ENCODE results near the gene AMPD2. TPM values are rescaled to one million over a fixed set of nuclear protein-coding genes. Genes with fewer than 3 reads are reported as not detected.

The AMPD2 gene
- total and polyA plus RNA-seq, 4 donors: 16.7 to 57.4 (median 44.5) TPM

DNA sequence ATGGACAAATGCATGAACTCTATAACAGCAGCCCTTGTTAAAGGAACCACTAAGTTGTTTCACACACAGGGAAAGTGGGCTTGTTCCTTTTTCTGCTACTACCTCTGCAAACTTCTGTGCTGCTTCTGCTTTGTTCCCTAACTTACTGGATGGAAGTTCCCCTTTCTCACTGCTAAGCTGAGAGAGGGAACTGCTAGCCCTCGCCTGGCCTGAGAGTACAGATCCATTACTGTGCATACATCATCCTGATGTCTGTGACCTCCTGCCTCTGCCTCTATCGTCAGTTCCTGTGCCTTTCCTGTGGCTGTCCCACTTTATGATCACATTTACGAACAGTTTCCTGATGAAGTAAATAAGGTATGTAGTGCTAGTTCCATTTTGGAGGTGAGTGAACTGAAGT is 3.8 kb upstream of the AMPD2 start:
- H3K9ac ChIP-seq (ENCODE audit: insufficient read depth in 1 of 2, low read length in 2 of 2): no peak overlapping the region
- no peaks in the 10 kb centered on the region for H3K9me3 ChIP-seq (ENCODE audit: control insufficient read depth in 4 of 4, insufficient read depth in 3 of 4, low read length in 3 of 4)
- peaks cover 0 to 2% (median 0%) of the 10 kb centered on the region in 3 donors for H3K27me3 ChIP-seq (ENCODE audit: control insufficient read depth in 3 of 3, insufficient read depth in 3 of 3, low read length in 2 of 3)
- no peak overlapping the region for H3K4me3 ChIP-seq
- TF ChIP-seq, protein P1, sequence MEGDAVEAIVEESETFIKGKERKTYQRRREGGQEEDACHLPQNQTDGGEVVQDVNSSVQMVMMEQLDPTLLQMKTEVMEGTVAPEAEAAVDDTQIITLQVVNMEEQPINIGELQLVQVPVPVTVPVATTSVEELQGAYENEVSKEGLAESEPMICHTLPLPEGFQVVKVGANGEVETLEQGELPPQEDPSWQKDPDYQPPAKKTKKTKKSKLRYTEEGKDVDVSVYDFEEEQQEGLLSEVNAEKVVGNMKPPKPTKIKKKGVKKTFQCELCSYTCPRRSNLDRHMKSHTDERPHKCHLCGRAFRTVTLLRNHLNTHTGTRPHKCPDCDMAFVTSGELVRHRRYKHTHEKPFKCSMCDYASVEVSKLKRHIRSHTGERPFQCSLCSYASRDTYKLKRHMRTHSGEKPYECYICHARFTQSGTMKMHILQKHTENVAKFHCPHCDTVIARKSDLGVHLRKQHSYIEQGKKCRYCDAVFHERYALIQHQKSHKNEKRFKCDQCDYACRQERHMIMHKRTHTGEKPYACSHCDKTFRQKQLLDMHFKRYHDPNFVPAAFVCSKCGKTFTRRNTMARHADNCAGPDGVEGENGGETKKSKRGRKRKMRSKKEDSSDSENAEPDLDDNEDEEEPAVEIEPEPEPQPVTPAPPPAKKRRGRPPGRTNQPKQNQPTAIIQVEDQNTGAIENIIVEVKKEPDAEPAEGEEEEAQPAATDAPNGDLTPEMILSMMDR (IDR thresholded peaks at IDR 0.05; ENCODE audit: control extremely low read depth, extremely low read depth): no peak
- WGBS, 2 donors: 18 to 40% methylated on average over 3 of the region's 3 CpGs
- ATAC-seq (ENCODE audit: insufficient read depth, low FRiP score) (peak; percentile 50), DNase-seq (peak in 2 of 3 donors; percentile 29 to 35)
- H3K4me1 ChIP-seq (ENCODE audit: control insufficient read depth in 5 of 5, insufficient read depth in 5 of 5, low read length in 5 of 5): peaks cover 0 to 22% (median 6%) of the 10 kb centered on the region in 5 donors
- H3K27ac ChIP-seq (ENCODE audit: low read depth in 1 of 2, low read length in 1 of 2): no peak overlapping the region
- H3K36me3 ChIP-seq (ENCODE audit: control insufficient read depth in 4 of 4, insufficient read depth in 4 of 4, low read length in 4 of 4): no peaks in the 10 kb centered on the region

DNA sequence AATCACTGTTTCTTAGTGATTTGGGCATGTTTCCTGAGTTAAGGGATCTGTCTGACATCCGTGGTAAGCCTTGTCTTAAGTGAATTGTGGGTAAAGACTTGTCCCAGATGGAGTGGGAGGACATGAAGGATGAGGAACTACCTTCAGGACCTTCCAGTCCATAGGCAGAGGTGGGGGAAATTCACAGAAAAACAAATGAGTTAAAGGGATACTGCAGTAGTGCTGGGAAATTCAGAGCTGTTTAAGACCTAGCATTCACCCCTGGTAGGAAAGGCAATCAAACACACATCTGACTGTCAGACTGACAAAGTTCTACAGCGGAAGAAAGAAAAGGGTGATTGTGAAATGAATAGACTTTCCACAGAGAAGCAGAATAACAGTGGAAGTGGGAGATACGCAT is 3.2 kb upstream of the AMPD2 start:
- Histone ChIP-seq H3K36me3 (ENCODE audit: control insufficient read depth in 4 of 4, insufficient read depth in 4 of 4, low read length in 4 of 4) (no peaks in the 10 kb centered on the region), H3K27ac (ENCODE audit: low read depth in 1 of 2, low read length in 1 of 2) (peak overlapping the region in 1 of 2 donors; percentile 55), H3K9ac (ENCODE audit: insufficient read depth in 1 of 2, low read length in 2 of 2) (no peak overlapping the region), H3K27me3 (ENCODE audit: control insufficient read depth in 3 of 3, insufficient read depth in 3 of 3, low read length in 2 of 3) (peaks cover 0 to 2% (median 0%) of the 10 kb centered on the region in 3 donors), H3K4me3 (no peak overlapping the region), H3K4me1 (ENCODE audit: control insufficient read depth in 5 of 5, insufficient read depth in 5 of 5, low read length in 5 of 5) (peaks cover 0 to 23% (median 6%) of the 10 kb centered on the region in 5 donors), H3K9me3 (ENCODE audit: control insufficient read depth in 4 of 4, insufficient read depth in 3 of 4, low read length in 3 of 4) (no peaks in the 10 kb centered on the region)
- no peak for DNase-seq
- ATAC-seq (ENCODE audit: insufficient read depth, low FRiP score): no peak
- TF ChIP-seq, protein P1 (IDR thresholded peaks at IDR 0.05; ENCODE audit: control extremely low read depth, extremely low read depth): no peak
- 37 to 60% methylated on average over 3 of the region's 3 CpGs for WGBS, 2 donors

DNA sequence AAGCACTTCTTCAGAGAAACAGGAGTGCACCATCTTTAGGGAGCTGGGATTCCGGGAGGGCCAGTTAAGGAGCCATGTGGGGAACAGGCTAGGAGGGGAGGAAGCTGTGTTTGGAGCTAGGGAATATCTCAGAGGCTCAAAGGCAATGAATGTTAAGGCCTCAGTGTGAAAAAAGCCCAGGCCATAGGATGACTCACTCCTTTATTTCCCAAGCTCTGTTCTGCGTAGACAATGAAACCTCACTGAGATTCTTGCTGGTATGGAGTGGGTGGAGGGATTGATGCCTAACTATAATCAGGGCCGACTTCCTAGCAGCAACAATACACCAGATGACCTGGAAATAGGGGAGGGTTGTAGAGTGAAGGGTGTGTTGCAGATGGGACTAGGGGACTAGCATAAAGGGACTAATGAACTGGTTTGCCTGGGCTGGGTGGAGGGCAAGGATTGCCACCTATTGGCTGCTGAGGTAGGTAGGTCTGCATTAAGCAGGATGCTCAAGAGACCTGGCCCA is 2.3 kb upstream of the AMPD2 start:
- no peak overlapping the region for H3K4me3 ChIP-seq
- no peaks in the 10 kb centered on the region for H3K36me3 ChIP-seq (ENCODE audit: control insufficient read depth in 4 of 4, insufficient read depth in 4 of 4, low read length in 4 of 4)
- peak overlapping the region in 1 of 2 donors; percentile 55 for H3K27ac ChIP-seq (ENCODE audit: low read depth in 1 of 2, low read length in 1 of 2)
- no peak overlapping the region for H3K9ac ChIP-seq (ENCODE audit: insufficient read depth in 1 of 2, low read length in 2 of 2)
- DNase-seq (no peak), ATAC-seq (ENCODE audit: insufficient read depth, low FRiP score) (no peak)
- TF ChIP-seq, protein P1 (IDR thresholded peaks at IDR 0.05; ENCODE audit: control extremely low read depth, extremely low read depth): no peak
- H3K9me3 ChIP-seq (ENCODE audit: control insufficient read depth in 4 of 4, insufficient read depth in 3 of 4, low read length in 3 of 4): no peaks in the 10 kb centered on the region
- peaks cover 0 to 33% (median 7%) of the 10 kb centered on the region in 5 donors for H3K4me1 ChIP-seq (ENCODE audit: control insufficient read depth in 5 of 5, insufficient read depth in 5 of 5, low read length in 5 of 5)
- 58 to 62% methylated on average over 3 of the region's 3 CpGs for WGBS, 2 donors
- H3K27me3 ChIP-seq (ENCODE audit: control insufficient read depth in 3 of 3, insufficient read depth in 3 of 3, low read length in 2 of 3): no peaks in the 10 kb centered on the region
